Left colon (tissue), 2 donors: ENCODE data around the gene PPP1CA. TPM values are rescaled to one million over a fixed set of nuclear protein-coding genes. Genes with fewer than 3 reads are reported as not detected.
A peak's percentile ranks its signal among the peaks of the same experiment; 100 is the strongest.

ENCODE experiments used
- ATAC-seq: fragments of 200-7000 bp; cut with Tn5 transposase; one replicate; pipeline ENCODE4 v1.9.1; 2020; ENCODE audit warnings: mild to moderate bottlenecking, moderate library complexity
- DNase-seq, 2 donors: peaks; one replicate each; pipeline ENCODE4 v3.0.0-alpha.2; 2020
- intact Hi-C, 2 donors: fragments of 100-400 bp; cut with DNase I in 1 of 2; cut with micrococcal nuclease in 1 of 2; formaldehyde crosslinking; loops; one replicate each; pipeline versions ENCODE4 v1.11.2 to v1.14.0; 2022; cut with DNase I, micrococcal nuclease
- long read RNA-seq: library from polyadenylated mRNA; unstranded; transcript quantifications from one replicate; pipeline ENCODE4 v2.0.0, GENCODE V29; 2021
- total RNA-seq, 2 donors: library from RNA; stranded (reverse); fragmentation: NEBNext Ultra II Directional; extraction: Animal tissue kit (Norgen Biotek cat#: 25700); gene quantifications; one replicate each; pipeline ENCODE4 v1.2.1, GENCODE V29; 2021
- donor health status: DM: no; HTN: no; CAD: no.
- donor health status: DM: yes; HTN: yes; CAD: no.

Gene PPP1CA
- 100 to 1,000 TPM; 214 to 243 TPM for total RNA-seq
- long read RNA-seq, transcript PPP1CA-203 (7 exons, 1,476 nt) = major isoform, 601 of 675 reads
- long read RNA-seq, transcript PPP1CA-204 (6 exons, 1,677 nt) = minor isoform, 26 of 675 reads
- long read RNA-seq, transcript PPP1CA-202 (6 exons, 1,054 nt) = minor isoform, 14 of 675 reads
- long read RNA-seq, partial matches to known transcripts = 9 of 675 reads
- long read RNA-seq, other reads (novel, unspliced or antisense) = 20 of 675 reads

DNA sequence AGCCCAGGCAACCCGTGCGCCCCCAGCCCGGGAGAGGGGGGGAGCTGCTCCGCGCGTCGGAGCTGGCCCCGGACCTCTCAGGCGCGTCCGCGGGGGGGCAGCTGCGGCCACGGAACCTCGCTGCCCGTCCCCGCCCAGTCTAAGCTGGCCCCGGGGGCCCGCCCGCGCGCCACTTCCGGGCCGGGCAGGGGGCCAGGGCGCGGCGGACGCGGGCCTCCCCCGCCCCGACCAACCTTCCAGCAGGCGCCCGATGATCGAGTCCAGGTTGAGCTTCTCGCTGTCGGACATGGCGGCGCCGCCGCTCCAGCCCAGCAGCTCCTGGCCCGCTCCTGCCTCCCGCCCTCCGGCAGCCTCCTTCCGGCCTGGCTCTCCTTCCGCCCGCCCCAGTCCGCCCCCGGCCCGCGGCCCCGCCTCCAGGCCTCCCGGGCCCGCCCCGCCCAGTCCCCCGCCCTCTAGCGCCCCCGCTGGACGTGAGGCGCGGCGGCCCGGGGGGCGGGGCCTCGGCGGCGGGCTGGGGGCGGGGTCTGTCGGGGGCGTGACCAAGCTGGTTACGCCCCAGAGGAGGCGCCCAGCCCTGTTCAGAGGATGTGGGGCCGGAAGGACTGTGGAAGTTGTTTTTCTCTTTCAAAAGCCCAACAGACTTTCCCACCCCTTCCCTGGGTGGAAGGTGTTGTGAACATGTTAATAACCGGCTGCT is at the start of gene PPP1CA:
TSS of gene PPP1CA (minus strand) at position 364 of the 697 bp plus-strand sequence. CDS start at position 288, 76 bp downstream.
- peak; percentile 81 for ATAC-seq
- intact Hi-C loops = no loop called here
- peak; percentile 87 to 92 for DNase-seq

DNA sequence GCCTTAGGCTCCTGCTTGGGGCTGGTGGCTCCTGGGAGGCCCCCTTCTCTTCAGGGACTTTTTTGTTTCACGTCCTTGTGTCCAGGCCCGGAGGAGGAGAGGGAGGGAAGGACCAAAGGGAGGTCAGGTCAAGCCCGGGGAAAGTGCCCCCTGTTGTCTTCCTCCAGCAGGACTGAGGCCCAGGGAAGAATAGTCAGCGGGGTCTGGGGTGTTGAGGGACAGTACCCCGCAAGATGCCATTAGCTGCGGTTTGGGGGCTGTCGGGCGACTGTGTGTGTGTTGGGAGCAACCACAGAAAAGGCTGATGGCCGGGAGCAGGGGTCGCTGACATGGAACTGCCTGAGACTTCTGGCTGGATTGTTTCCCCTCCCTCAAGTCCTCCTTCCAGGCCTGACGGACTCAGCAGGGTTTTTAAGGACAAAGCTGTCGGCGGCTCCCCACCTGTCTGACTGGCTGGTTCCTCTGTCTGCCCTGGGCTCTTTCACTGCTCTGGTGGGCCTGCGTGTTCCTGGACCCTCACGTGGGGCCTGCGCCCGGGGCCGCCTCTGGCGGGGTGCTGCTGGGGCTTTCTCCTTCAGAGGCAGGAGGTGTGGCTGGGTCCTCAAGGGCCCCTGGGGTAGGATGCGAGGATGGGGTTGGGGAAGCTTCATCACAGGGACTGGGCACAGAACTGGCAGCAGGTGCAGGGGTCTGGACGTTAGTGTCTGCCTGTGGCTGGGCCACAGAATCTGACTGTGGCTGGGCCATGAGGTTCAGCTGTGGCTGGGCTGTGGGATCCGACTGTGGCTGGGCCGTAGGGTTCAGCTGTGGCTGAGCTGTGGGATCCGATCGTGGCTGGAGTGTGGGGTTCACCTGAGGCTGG is 49.4 kb upstream of the PPP1CA start:
- intact Hi-C loops = no loop called here
- ATAC-seq (no peak), DNase-seq (no peak)

DNA sequence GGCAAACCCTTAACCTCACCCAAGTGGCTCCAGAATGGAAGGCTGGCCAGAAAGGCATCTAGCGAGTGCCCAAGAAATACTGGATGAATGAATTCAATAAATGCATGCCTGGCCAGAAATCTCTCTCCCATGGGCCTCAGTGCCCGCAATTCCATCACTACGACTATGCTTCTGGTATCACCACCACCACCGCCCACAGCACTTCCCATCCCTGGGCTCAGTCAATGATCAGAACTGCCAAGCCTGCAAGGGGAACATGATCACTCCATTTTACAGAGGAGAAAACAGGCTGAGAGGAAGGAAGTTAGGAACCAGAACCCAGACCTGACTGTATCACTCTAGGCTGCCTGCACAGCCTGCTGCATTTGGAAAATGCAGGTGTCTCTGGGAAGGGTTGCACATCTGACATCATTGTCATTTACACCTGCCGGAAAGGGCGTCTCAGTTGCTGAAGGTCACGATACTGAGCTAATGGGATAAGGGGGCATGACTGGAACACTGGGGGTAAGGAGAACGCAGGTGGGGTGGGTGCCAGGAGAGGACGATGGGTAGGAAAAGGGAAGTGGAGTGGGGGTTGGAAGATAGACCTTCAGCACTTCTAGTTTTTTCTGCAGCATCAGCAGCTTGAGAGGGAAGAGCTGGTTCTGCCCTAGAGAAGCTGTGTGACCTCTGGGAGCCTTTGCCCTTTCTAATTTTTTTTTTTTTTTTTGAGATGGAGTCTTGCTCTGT is 47.6 kb upstream of the PPP1CA start:
- DNase-seq (no peak), ATAC-seq (peak; percentile 6)
- intact Hi-C loops = no loop called here

DNA sequence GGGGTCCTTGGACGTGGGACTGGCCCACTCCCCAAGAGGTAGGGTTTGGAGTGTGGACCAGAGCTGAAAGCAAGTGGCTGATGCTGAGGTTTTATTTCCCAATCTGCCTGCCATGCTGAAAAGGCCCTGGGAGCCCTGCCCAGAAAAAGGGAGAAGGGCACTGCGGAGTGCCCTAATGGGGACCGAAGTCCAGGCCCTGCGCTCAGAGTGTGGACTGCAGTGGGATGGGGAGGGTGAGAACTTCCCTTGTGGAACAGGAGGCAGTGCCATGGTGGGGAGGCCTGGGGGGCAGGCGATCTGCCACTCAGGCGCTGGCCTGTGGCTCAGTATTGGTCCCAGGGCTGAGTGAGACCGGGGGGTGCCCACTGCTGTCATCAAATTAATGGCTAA is 46.6 kb upstream of the PPP1CA start:
- DNase-seq (no peak), ATAC-seq (no peak)
- intact Hi-C loops = no loop called here

DNA sequence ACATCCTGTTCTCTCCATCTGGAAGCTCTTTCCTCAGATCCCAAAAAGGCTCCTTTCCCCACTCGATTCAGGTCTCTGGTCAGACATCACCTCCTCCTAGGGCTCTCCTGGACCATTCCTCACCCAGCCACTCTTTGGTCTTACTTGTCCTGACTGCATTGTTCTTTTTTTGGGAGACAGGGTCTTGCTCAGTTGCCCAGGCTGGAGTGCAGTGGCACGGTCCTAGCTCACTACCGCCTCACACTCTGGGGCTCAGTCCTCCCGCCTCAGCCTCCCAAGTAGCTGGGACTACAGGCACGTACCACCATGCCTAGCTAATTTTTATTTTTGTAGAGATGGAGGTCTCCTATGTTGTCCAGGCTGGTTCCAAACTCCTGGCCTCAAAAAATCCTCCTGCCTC is 43.9 kb upstream of the PPP1CA start:
- ATAC-seq (no peak), DNase-seq (no peak)
- intact Hi-C loops = no loop called here

DNA sequence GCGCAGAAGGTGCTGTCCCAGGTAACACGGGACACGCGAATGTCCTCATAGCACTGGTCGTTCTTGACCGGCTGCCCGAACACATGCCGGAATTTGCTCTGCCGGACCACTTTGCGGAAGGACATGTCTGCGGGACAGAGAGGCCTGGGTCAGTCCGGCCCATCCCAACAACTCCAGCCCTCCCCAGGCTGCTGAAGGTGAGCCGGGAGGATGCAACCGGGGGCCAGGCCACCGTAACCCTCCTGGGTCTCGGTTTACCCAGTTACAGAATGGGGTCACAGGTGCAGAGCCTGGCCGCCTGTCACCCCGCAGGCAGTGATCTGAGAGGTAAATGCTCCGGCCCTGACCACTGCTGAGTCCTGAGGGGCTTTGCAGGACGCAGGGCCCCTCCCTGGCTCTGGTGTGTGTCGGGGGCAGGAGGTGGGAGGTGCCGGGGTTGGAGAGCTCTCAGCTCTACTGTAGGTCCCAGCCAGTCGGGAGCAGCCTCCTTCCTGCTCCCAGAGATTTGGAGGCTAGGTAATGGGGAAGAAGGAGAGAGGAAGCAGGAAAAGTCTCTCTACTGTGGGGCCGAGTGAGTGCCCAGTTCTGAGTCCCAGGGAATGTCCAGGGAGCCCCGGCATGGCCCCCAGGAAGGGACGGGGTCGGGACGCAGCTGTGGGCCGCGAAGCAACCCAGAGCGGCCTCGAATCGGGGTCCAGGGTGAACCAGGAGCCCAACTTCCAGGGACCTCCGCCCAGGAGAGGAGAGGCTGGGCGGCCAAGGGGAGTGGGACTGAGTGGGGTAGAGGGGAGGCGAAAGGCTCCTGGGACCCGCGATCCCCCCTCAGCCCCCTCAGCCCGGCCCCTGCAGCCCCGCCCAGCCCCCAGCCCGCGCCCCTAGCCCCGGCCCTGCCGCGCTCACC is 41.1 kb upstream of the PPP1CA start:
- DNase-seq = no peak
- peak; percentile 29 for ATAC-seq
- intact Hi-C loops = no loop called here

DNA sequence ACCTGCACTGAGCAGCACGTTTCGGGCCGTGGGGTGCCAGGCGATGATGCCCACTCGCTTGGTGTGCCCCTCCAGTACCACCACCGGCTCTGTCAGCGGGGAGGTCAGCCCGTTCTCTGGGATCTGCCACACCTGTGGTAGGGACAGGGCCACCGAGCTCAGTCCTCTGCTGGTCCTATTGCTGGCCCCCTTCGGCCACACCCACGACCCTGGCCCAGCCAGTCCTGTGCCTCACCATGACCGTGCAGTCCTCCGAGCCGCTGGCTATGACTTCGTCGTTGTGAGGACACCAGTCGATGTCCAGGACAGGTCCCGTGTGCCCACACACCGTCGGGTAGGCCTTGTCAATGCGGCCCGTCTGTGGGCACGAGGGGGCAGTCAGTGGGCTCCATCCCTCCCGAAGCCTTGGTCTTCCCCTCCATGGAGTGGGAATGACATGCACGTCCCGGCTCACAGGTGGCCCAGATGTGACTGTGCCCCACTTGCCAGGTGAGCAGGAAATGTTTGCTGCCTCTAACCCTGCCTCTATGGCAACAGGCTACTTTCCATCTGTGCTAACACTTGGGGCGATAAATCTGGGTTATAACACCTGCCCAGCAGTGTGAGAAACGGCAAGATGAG is 40.2 kb upstream of the PPP1CA start:
- ATAC-seq (no peak), DNase-seq (no peak)
- intact Hi-C loops = no loop called here

DNA sequence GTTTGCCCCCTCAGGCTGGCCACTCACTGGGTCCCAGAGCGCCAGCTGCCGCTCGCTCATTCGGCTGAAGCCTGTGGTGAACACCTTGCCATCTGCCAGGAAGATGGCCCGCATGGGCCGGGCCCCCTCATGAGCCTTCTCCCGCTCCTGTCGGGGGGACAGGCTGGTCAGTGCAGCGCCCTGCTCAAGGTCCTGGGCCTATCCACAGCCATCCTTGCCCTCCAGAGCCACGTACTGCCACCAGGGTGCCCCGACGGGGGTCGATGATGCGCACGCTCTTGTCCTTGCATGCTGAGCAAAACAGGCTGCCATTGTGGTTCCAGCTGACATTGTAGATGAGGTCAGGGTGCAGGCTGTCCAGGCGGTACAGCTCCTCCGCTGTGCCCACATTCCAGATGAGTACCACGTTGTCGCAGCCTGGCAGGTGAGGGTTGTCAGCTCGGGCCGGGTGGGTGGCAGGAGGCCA is 39.5 kb upstream of the PPP1CA start:
- intact Hi-C loops = no loop called here
- DNase-seq = no peak
- ATAC-seq = no peak

DNA sequence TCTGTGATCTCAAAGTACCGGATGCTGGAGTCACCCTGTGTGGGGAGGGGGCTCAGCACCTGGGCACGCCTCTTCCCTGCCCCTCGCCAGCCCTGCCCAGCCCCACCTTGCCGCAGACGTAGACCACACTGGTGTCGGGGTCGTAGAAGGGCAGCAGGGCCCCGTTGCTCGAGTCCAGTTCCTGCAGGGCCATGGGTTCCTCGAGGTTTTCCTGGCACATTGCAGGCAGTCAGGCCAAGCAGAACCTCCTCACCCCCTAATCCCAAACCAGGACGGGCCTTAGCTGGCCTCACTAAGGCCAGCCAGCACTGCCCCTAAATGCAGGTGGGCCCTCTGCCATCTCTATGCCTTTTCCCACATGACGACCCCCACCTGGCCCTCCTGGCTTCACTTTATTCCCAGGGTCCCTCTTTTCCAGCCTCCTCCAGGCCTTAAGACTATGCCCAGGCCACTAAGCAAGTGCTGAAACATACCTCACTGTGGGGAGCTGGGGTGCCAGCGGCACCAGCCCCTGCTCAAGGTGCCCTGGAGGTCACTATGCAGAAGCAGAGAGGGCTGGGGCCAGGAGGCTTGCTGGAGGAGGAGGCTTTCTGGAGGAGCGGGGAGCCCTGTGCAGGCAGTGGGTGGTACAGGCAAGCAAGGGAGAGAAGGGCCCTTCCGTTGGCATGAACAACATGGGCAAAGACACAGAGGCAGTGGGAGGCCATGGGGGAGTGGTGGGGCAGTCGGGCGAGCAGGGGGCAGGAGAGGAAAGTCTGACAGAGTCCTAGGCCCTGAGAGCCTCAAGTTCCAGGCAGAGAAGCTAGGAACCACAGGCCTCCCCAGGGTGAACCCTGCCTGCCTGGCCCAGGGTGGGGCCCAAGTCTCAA is 38.8 kb upstream of the PPP1CA start:
- intact Hi-C loops = no loop called here
- ATAC-seq (no peak), DNase-seq (no peak)

DNA sequence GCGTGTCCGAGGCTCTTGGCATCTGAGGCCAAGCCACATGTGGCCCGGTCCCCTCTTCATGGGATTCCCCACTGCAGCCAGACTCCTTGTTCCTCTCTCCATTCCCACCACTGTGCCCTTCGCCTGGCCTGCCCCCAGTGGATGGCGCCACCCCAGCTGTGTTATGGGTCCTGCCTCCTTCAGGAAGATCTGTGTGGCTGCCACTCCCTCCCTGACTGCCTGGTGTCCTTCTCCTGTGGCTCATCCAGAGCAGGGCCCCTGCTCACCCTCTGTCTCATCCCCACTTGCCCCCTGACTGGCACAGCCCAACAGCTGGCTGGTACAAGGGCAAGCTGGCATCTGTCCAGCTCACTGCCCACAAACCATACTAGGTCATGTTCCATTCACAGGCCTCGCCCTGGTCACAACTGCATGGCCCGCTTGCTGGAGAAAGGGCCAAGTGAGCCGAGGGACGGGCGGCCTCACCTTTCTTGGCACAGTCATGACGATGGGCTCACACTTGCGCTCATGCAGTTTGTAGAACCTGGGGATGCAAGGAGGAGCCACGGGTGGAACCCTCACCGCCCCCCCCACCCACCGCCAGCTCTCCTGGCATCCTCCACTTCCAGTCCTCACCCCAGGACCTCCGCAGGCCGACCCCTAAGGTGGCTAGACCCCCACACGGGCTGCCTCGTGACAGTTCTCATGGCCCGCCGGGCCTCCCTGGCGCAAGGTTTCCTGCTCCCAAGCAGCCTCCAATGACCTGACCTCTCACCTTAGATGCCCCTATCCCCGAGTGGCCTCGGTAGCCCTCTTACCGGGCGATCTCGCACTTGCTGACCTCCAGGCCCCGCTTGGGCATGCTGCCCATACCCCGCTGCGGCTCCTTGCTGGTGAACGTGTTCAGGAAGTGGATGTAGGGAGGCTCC is 37.9 kb upstream of the PPP1CA start:
- DNase-seq = no peak
- intact Hi-C loops = no loop called here

DNA sequence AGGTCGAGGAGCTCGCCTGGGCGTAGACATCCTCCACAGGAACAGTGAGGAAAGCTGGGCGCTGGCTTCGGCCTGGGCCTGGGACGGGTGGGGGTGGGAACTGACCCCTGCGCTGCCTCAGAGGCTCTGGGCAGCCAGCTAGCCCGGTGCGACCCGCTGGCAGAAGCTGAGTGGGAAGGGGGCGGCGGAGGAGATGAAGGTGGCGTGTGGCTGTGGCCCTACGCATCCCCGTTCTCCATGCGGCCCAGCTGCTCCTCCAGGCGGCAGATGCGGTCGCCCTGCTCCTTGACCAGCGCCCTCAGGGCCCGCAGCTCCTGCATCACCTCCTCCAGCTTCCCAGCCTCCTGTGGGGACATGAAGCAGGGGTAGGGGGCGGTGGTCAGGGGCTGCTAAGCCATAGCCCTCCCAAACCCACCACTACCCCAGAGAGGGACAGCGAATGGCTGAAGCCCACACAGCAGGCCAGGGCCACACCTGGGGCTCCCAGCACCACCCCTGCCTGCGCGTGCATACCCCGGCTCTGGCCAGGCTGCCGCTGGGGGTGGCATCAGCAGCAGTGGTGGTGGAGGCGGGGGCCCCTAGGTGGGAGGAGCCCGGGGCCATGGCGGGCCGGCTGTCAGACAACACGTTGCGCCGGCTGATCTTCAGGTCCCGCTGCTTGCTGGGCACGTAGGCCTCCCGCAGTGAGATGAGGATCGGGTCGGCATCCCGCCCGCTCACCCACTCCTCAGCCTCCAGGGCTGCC is 36.7 kb upstream of the PPP1CA start:
- ATAC-seq (no peak), DNase-seq (peak in 1 of 2 donors; percentile 67)
- intact Hi-C loops = no loop called here

More for the DNA sequence above, 37.9 kb upstream of the PPP1CA start:
- peak; percentile 19 for ATAC-seq

DNA sequence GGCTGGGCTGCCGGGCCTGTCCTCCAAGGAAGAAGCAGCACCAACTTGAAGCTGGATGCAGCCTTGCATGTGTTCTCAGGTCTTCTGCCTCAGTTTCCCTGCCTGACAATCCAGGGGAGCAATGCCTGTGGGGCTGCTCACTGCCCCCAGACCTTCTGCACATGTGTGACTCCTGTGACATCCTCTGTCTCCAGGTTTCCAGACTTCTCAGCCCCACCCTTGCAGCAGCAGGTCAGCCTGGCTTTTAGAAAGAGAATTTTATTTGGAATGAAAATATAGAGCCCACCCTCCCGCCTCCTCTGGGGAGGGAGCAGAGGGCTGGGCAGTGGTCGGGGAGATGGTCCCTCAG is 36.1 kb upstream of the PPP1CA start:
- DNase-seq (no peak), ATAC-seq (no peak)
- intact Hi-C loops = no loop called here

DNA sequence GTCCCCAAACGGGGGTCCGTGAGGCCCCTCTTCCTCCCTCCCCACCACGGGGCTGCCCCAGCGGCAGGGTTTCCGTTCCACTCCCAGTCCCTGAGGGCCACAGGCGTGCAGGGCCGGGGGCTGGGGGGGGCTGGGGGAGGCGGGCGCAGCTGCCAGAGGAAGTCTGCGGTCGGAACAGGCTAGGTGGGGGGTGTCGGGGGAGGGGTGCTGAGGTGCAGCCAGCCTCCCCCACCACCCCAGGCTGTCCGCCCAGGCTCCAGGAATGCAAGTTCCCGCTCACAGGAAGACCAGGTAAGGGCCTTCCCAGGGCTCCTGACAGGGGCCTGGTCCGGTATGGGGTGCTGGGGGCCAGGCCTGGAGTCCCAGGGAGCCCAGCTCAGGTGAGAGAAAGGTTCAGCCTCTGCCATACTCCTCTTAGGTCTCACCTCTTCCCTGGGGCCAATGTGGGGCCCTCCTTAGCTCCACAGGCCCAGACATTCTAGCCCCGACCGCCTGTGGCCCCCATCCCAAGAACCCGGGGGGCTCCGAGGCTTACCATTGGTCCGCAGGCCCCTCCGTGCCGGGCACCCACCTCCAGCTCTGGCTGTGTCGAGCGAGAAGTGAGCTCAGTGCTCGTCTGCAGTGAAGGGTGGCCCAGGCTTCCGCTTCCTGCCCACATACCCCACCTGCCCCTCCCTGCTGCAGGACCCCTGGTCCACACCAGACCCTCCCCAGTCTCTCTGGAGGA is 35.6 kb upstream of the PPP1CA start, which contains the start of gene PTPRCAP:
TSS of gene PTPRCAP (minus strand) at position 601 of the 727 bp plus-strand sequence. CDS start at position 538, 63 bp downstream.
- intact Hi-C loops = no loop called here
- ATAC-seq (peak; percentile 12), DNase-seq (peak in 1 of 2 donors; percentile 69)

DNA sequence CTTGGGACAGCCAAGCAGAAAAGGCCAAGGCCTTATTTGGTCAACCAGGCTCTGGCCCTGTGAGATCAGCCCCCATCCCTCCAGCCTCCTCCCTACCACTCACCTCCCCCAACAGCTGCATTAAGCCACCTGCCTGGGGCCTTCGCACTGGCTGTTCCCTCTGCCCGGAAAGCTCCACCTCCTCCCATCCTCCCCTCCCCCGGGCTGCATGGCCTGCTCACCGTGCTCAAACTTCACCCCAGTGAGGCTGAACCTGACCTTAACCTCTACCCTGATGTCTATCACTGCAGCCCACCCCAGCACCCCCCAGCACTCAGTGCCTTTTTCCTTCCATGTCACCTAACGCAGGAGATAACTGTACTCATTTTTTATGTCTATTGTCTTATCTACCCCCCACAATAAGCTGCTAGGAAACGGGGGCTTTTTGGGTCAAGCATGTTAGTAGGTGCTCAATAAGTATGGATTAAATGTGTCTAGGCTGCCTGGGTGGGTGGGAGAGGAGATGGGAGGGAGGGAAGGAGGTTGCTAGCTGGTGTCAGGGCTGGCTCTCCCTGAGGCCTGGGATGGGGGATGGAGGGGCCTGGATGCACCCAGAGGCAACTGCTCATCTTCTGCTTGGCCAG is 34.9 kb upstream of the PPP1CA start:
- intact Hi-C loops = no loop called here
- DNase-seq (peak; percentile 66 to 76), ATAC-seq (peak; percentile 24)
